ENCODE results near the gene SEMA3G.

SEMA3G gene

DNA sequence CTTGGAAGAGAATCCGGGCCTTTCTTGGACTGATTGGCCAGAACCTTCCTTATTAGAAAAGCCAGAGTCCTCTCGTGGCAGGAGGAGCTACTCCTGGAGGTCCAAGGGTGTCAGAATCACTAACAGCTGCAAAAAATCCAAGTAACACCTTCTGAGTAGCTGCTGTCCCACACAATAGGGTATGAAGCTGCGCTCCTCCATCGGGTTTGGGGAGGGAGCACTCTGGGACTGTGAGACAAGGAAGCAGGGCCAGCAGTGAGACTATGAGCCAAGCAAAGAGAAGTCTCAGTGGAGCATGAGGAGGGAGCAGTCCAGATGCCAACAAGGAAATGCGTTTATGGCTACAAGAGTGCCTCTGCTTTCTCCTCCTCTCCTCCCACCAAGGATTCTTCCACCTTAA lies 21.7 kb downstream of the SEMA3G start:
- no peak for DNase-seq (ENCODE audit: extremely low read depth, insufficient read length)
- TF ChIP-seq, protein P1, sequence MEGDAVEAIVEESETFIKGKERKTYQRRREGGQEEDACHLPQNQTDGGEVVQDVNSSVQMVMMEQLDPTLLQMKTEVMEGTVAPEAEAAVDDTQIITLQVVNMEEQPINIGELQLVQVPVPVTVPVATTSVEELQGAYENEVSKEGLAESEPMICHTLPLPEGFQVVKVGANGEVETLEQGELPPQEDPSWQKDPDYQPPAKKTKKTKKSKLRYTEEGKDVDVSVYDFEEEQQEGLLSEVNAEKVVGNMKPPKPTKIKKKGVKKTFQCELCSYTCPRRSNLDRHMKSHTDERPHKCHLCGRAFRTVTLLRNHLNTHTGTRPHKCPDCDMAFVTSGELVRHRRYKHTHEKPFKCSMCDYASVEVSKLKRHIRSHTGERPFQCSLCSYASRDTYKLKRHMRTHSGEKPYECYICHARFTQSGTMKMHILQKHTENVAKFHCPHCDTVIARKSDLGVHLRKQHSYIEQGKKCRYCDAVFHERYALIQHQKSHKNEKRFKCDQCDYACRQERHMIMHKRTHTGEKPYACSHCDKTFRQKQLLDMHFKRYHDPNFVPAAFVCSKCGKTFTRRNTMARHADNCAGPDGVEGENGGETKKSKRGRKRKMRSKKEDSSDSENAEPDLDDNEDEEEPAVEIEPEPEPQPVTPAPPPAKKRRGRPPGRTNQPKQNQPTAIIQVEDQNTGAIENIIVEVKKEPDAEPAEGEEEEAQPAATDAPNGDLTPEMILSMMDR (IDR thresholded peaks at IDR 0.05; ENCODE audit: insufficient read depth, low read length, poor library complexity, severe bottlenecking): no peak

DNA sequence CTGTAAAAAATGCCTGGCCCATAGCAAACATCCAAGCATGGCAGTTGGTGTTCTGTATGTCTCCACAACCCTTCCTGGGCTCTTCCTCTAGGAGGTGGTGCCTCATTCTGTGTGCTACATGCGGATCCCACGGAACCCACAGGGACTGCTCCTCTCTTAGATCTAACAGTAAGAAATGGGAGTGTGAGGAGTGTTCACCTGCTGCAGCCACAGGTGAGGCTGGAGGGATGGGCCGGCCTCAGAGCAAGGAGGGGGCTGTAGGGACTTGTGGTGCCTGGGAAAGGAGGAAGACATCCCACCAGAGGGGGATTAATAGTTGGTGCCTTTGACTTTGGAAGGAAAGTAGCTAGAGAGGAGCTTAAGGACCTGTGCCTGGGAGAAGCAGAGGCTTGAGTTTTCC lies 22.2 kb downstream of the SEMA3G start:
- no peak for DNase-seq (ENCODE audit: extremely low read depth, insufficient read length)
- no peak overlapping the region for H3K4me3 ChIP-seq (replicated peaks; ENCODE audit: low read depth, low read length)
- TF ChIP-seq, protein P1 (IDR thresholded peaks at IDR 0.05; ENCODE audit: insufficient read depth, low read length, poor library complexity, severe bottlenecking): no peak
- H3K27me3 ChIP-seq (replicated peaks; ENCODE audit: control insufficient read depth, insufficient read depth, low read length): no peaks in the 10 kb centered on the region
- H3K36me3 ChIP-seq (ENCODE audit: control insufficient read depth, insufficient read depth, low read length): no peaks in the 10 kb centered on the region

More for the DNA sequence above, 21.7 kb downstream of the SEMA3G start:
- no peak overlapping the region for H3K4me3 ChIP-seq (replicated peaks; ENCODE audit: low read depth, low read length)
- H3K36me3 ChIP-seq (ENCODE audit: control insufficient read depth, insufficient read depth, low read length): no peaks in the 10 kb centered on the region
- H3K27me3 ChIP-seq (replicated peaks; ENCODE audit: control insufficient read depth, insufficient read depth, low read length): no peaks in the 10 kb centered on the region

DNA sequence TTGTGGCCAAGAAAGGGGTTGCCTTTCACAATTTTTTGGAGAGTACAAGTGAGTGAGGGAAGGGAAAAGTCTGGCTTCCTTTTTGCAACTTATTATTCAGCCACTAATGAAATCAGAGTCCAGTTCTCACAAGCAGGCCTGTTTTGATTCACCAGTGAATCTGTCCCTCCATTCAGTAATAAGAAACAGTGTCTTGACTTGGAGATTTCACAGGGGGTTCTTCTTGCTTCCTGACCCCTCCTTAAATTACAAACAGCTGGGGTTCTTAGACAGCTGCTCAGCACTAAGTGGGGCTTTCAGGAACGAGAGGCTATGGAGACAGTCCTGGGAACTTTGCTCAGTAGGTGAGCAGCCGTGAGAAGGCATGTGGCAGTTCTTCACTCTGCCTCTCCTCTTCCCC lies 24.5 kb downstream of the SEMA3G start:
- no peak overlapping the region for H3K4me3 ChIP-seq (replicated peaks; ENCODE audit: low read depth, low read length)
- TF ChIP-seq, protein P1 (IDR thresholded peaks at IDR 0.05; ENCODE audit: insufficient read depth, low read length, poor library complexity, severe bottlenecking): no peak

DNA sequence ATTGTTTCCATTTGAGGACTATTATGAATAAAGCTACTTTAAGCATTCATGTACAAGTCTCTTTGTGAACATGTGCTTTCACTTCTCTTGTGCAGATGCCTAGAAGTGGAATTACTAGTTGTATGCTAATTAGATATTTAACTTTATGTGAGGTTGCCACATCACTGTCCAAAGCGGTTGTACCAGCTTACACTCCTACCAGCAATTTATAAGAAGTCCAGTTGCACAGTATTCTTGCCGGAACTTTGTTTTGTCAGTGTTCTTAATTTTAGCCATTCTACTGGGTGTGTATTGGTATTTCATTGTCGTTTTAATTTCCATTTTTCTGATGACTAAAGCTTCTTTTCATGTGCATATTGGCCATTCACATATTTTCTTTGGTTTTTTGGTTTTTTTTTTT lies 29.1 kb downstream of the SEMA3G start:
- no peaks in the 10 kb centered on the region for H3K36me3 ChIP-seq (ENCODE audit: control insufficient read depth, insufficient read depth, low read length)
- DNase-seq (ENCODE audit: extremely low read depth, insufficient read length): no peak
- no peaks in the 10 kb centered on the region for H3K27me3 ChIP-seq (replicated peaks; ENCODE audit: control insufficient read depth, insufficient read depth, low read length)
- H3K4me3 ChIP-seq (replicated peaks; ENCODE audit: low read depth, low read length): no peak overlapping the region
- TF ChIP-seq, protein P1 (IDR thresholded peaks at IDR 0.05; ENCODE audit: insufficient read depth, low read length, poor library complexity, severe bottlenecking): no peak

More for the DNA sequence above, 24.5 kb downstream of the SEMA3G start:
- Histone ChIP-seq H3K27me3 (replicated peaks; ENCODE audit: control insufficient read depth, insufficient read depth, low read length) (no peaks in the 10 kb centered on the region), H3K36me3 (ENCODE audit: control insufficient read depth, insufficient read depth, low read length) (no peaks in the 10 kb centered on the region)
- no peak for DNase-seq (ENCODE audit: extremely low read depth, insufficient read length)

DNA sequence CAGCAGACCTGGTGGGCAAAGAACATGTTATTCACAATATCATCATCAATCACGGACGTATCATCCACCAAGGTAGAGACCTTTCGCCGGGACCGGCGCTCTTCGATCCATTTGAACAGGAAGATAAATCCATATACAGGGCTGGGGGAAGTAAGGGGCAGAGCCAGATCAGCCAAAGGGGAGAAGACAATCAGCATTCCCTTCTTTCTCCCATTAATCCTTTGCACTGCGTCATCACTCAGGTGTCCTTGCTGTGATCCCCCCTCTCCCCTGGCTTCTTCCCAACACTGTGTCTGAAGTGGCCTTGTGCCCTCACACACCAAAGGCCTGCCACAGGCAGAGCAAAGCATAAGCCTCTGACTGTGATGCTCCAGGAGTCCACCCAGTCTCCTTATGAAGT lies 36.4 kb downstream of the SEMA3G start:
- H3K36me3 ChIP-seq (ENCODE audit: control insufficient read depth, insufficient read depth, low read length): peaks cover 28% of the 10 kb centered on the region
- TF ChIP-seq, protein P1 (IDR thresholded peaks at IDR 0.05; ENCODE audit: insufficient read depth, low read length, poor library complexity, severe bottlenecking): no peak
- H3K4me3 ChIP-seq (replicated peaks; ENCODE audit: low read depth, low read length): no peak overlapping the region; the same call in 1 of the 2 replicates
- H3K27me3 ChIP-seq (replicated peaks; ENCODE audit: control insufficient read depth, insufficient read depth, low read length): no peaks in the 10 kb centered on the region
- no peak for DNase-seq (ENCODE audit: extremely low read depth, insufficient read length)

DNA sequence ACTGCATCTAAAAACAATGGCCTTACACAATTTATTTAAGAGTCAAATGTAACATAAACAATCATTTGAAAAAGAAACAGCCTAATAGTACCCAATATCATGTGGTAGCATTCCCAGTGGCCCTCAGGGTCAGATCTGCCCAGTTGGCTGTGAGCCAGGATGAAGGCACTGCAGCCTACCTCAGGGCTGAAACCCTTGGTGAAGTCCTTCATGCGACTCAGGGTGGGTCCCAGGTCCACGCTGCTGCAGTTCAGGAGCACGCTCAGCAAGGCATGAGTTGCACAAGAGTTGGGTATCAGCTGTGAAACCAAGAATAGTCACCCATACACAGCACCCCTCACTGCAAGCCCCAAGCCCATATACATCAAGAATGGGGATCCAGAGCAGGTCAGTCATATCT lies 37.1 kb downstream of the SEMA3G start:
- DNase-seq (ENCODE audit: extremely low read depth, insufficient read length): no peak
- TF ChIP-seq, protein P1 (IDR thresholded peaks at IDR 0.05; ENCODE audit: insufficient read depth, low read length, poor library complexity, severe bottlenecking): no peak
- H3K27me3 ChIP-seq (replicated peaks; ENCODE audit: control insufficient read depth, insufficient read depth, low read length): no peaks in the 10 kb centered on the region
- H3K4me3 ChIP-seq (replicated peaks; ENCODE audit: low read depth, low read length): no peak overlapping the region
- peaks cover 35% of the 10 kb centered on the region for H3K36me3 ChIP-seq (ENCODE audit: control insufficient read depth, insufficient read depth, low read length)

All from GM06990 (cell line).